Hematopoietic multipotent progenitor cell (in vitro differentiated cells): ENCODE measurements around the gene RBM33. TPM values are rescaled to one million over a fixed set of nuclear protein-coding genes. Genes with fewer than 3 reads are reported as not detected.

Experiments
- DNase-seq, 3 donors: peaks; one replicate each; pipeline ENCODE4 v3.0.0-alpha.2; 2011 to 2015; ENCODE audit warnings: low read depth in 2 of 3, low spot score in 2 of 3
- total RNA-seq: library from RNA; depleted of rRNA; stranded (reverse); fragments of >200 nt; gene quantifications from one replicate; pipeline ENCODE4 v1.2.3, GENCODE V29; 2012

RBM33 gene
- total RNA-seq, 1 donor: 36.4 TPM

- peak in 2 of 3 donors; percentile 74 for DNase-seq
Observed at GRCh38 chr7:155804897-155805825, 160.7 kb downstream of the RBM33 start.

- DNase-seq: no peak
Observed at GRCh38 chr7:155805826-155806095, 161.3 kb downstream of the RBM33 start.

GRCh38 chr7:155806096-155806871 lies 161.8 kb downstream of the RBM33 start:
- no peak for DNase-seq

- no peak for DNase-seq
Observed at GRCh38 chr7:155807065-155807671, 162.7 kb downstream of the RBM33 start.

- DNase-seq: no peak
Observed at GRCh38 chr7:155807789-155808548, 163.5 kb downstream of the RBM33 start.

- DNase-seq: no peak
Observed at GRCh38 chr7:155808549-155809331, 164.3 kb downstream of the RBM33 start.

- no peak for DNase-seq
Observed at GRCh38 chr7:155809332-155809946, 165.0 kb downstream of the RBM33 start.

GRCh38 chr7:155809947-155810769 lies 165.7 kb downstream of the RBM33 start:
- DNase-seq: no peak

GRCh38 chr7:155810770-155811559 lies 166.5 kb downstream of the RBM33 start:
- no peak for DNase-seq

GRCh38 chr7:155811560-155811894 lies 167.1 kb downstream of the RBM33 start:
- DNase-seq: no peak

- no peak for DNase-seq
Observed at GRCh38 chr7:155811895-155812761, 167.7 kb downstream of the RBM33 start, which contains the start of gene SHH. SHH (minus strand) TSS chr7:155812463; CDS start chr7:155812122, 341 bp downstream.

GRCh38 chr7:155813125-155813524 lies 168.7 kb downstream of the RBM33 start:
- DNase-seq: no peak

GRCh38 chr7:155813546-155814315 lies 169.3 kb downstream of the RBM33 start:
- DNase-seq: no peak

- DNase-seq: no peak
Observed at GRCh38 chr7:155814316-155815276, 170.1 kb downstream of the RBM33 start.
